ENCODE results near the gene SLC9A5. TPM values are rescaled to one million over a fixed set of nuclear protein-coding genes. Genes with fewer than 3 reads are reported as not detected.
A peak's percentile ranks its signal among the peaks of the same experiment; 100 is the strongest.

SLC9A5 gene
- total RNA-seq, 3 donors from 2014 or later, result 1.7 to 2.6 (median 1.9) TPM

GRCh38 chr16:67270931-67271338 is 22.2 kb downstream of the SLC9A5 start:
- Histone ChIP-seq H3K4me3 (no peak overlapping the region), H3K4me1 (ENCODE audit: low read depth) (no peaks in the 10 kb centered on the region), H3K9me3 (no peaks in the 10 kb centered on the region), H3K36me3 (ENCODE audit: low read depth) (no peaks in the 10 kb centered on the region)
- intact Hi-C loops (cut with DNase I, micrococcal nuclease), result no loop called here
- no peak for TF ChIP-seq CTCF (IDR thresholded peaks at IDR 0.05)
- DNase-seq, result peak in 2 of 3 donors; percentile 16 to 30
- no peak for ATAC-seq

GRCh38 chr16:67271446-67271845 is 22.7 kb downstream of the SLC9A5 start:
- H3K9me3 ChIP-seq, result no peaks in the 10 kb centered on the region
- intact Hi-C loops (cut with DNase I, micrococcal nuclease), result no loop called here
- peak in 2 of 3 donors; percentile 18 to 26 for DNase-seq
- no peaks in the 10 kb centered on the region for H3K4me1 ChIP-seq (ENCODE audit: low read depth)
- H3K36me3 ChIP-seq (ENCODE audit: low read depth), result no peaks in the 10 kb centered on the region
- ATAC-seq, result no peak
- TF ChIP-seq CTCF (IDR thresholded peaks at IDR 0.05), result no peak
- H3K4me3 ChIP-seq, result no peak overlapping the region

- ATAC-seq (no peak), DNase-seq (no peak)
- Histone ChIP-seq H3K4me3 (no peak overlapping the region), H3K9me3 (no peaks in the 10 kb centered on the region), H3K36me3 (ENCODE audit: low read depth) (no peaks in the 10 kb centered on the region), H3K4me1 (ENCODE audit: low read depth) (peaks cover 5% of the 10 kb centered on the region)
- intact Hi-C loops (cut with DNase I, micrococcal nuclease), result no loop called here
- TF ChIP-seq CTCF (IDR thresholded peaks at IDR 0.05), result no peak
Measured at GRCh38 chr16:67275321-67275720, 26.5 kb downstream of the SLC9A5 start.

- Histone ChIP-seq H3K9me3 (no peaks in the 10 kb centered on the region), H3K4me3 (no peak overlapping the region), H3K4me1 (ENCODE audit: low read depth) (peaks cover 5% of the 10 kb centered on the region), H3K36me3 (ENCODE audit: low read depth) (no peaks in the 10 kb centered on the region)
- peak; percentile 29 to 70 (median 44) for DNase-seq
- no peak for TF ChIP-seq CTCF (IDR thresholded peaks at IDR 0.05)
- intact Hi-C loops (cut with DNase I, micrococcal nuclease), result no loop called here
- ATAC-seq, result peak; percentile 4
Measured at GRCh38 chr16:67277294-67277998, 28.7 kb downstream of the SLC9A5 start.

GRCh38 chr16:67277999-67278772 is 29.4 kb downstream of the SLC9A5 start:
- DNase-seq (peak in 2 of 3 donors; percentile 16 to 54), ATAC-seq (peak; percentile 42)
- intact Hi-C loops (cut with DNase I, micrococcal nuclease), result no loop called here
- H3K36me3 ChIP-seq (ENCODE audit: low read depth), result no peaks in the 10 kb centered on the region
- no peaks in the 10 kb centered on the region for H3K9me3 ChIP-seq
- peaks cover 5% of the 10 kb centered on the region for H3K4me1 ChIP-seq (ENCODE audit: low read depth)
- H3K4me3 ChIP-seq, result peak overlapping the region; percentile 67
- TF ChIP-seq CTCF (IDR thresholded peaks at IDR 0.05), result no peak

Measured in mucosa of descending colon (tissue), 3 donors.